ENCODE results near the gene MAML2.

GRCh38 chr11:96303980-96304379, 39.0 kb downstream of the MAML2 start:
- TF ChIP-seq CTCF (conservative IDR thresholded peaks at IDR 0.05) (no peak), ZFX (IDR thresholded peaks at IDR 0.05) (no peak)

All from C4-2B (cell line).